ENCODE data around the gene NGDN.

NGDN gene

DNA sequence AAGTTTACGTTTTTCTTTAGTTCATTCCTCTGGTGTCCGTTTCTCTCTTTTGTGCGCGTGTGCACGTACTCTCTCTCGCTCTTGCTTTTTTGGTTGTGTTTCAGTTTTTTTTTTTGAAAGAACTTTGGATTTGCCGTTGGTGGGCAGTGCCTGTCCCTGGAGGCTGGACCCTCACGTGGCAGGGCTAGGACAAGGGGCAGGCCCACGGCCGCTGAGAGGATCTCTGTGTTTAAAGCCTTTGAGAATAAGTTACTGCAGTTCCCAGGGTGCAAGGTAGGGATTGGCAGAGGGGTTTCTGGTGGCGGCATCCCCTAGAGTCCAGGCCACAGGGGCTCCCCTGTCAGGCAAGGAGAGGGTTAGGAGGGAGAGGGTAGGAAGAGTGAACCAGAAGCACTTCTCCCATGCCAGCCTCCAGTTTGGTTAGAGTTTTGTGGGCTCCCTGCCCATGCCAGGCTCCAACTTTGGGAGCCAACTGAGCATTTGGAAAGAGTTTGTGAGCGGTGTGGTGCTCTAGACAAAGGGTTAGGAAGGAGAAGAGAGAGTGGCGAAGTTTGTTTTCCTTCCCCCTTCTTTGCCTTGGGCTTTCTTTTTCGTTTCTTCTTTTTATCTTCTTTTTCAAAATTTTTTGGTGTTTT is 51.5 kb downstream of the NGDN start:
- no peak for DNase-seq (ENCODE audit: low read depth in 2 of 2)

DNA sequence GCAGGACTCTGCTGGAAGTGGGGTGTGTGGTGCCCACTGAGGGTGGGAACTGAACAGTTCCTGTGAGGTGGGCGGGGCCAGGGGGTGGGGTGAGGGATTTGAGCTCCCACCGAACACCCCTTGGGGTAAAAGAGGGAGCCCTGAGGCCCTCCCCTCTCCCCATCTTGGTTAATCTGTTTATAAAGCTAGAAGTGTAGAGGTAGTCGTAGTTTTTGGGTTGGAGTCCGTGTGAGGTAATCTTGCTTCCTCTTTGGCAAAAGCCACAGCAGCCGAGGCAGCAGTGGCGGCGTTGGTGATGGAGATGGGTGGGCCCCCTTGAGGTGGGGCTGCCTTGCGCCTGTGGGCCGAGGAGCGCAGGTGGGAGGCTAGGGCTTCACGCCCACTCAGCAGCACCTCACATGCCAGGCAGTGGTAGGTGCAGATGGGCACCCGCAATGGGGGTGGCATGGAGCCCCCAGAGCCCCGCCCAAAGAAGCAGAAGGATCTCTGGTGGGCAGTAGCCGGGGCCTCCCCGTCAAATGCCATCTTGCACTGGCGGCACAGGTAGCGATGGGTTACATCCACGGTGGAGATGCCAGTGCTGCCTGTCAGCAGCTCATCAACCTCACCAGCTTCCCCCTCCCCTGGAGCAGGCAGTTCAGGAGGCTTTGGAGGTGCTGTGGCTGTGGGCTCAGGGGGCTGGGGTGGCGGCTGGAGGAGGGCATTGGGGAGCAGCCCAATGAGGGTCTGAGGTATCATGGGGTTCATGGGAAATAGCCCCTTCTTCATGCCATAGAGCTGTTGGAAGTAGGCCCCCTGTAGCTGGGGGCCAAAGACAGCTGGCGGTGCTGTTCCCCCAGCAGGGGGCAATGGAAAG is 52.5 kb downstream of the NGDN start:
- DNase-seq (ENCODE audit: low read depth in 2 of 2) = no peak

- no peak for DNase-seq (ENCODE audit: low read depth in 2 of 2)
Measured at GRCh38 chr14:23522643-23523198, 53.2 kb downstream of the NGDN start.

DNA sequence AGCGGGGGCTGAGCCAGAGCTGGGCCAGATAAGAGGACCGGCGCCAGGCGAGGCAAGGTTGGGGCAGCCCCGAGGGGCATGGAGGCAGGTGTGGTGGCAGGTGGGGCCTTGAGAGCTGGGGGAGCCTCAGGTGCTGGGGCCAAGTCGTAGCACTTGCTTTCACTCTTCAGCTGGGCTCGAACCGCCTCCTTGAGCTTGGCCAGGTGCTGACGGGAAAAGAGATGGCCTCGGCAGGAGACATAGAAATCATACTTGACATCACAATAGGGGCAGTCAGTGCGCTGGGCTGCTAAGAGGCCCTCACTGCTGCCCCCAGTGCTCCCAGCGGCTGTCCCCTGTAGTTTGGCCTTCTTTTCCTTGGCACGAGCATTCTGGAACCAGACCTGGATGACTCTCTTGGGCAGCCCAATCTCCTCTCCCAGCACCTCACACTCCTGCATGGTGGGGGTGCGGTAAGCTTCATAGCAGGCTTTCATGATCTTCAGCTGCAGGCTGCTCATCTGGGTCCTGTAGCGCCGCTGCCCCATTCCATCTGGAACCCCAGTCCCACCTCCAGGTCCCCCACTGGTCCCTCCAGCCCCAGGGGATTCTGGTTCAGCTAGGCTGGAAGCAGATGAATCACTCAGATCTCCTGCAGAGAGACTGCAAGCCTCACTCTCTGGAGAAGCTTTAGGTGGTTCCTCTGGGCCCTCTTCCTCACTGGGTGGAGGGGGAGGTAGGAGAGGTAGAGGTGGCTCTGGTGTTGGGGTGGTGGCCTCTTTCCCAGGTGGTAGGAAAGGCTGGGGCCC is 53.9 kb downstream of the NGDN start:
- DNase-seq (ENCODE audit: low read depth in 2 of 2) = no peak

DNA sequence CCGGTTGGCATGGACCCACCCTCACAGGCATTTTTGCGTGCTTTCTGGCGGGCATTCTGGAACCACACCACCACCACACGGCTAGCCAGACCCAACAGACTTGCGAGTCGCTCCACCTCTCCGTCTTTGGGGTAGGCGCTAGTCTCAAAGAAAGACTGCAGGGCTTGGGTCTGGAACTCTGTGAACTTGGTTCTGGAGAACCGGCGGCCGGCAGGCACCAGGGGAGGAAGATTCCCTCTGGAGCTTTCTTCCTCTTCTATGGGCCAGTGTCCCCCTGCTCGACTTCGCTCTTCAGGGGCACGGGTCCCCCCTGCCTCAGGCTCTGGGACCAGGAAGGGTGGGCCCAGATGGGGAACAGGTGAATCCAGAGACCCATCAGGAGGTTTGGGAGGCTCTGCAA is 55.5 kb downstream of the NGDN start:
- DNase-seq (ENCODE audit: low read depth in 2 of 2) = no peak

DNA sequence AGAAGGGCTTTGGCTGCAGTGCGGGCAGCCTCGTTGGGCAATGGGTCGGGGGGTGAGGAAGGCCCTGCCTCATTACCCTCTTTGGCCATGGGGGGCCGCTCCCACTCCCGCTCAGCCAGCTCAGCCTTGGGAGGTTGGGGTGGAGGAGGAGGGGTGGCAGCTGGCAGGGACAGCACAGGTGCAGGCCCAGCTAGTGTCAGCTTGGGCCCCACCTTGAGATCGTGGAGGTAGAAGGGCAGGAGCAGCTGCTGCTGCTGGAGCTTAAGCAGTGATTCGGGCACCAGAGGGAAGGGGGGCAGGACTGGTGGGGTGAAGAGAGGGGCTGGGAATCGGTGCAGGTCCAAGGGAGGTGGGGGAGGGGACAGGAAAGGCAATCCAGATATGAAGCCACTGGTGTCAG is 56.1 kb downstream of the NGDN start:
- DNase-seq (ENCODE audit: low read depth in 2 of 2) = no peak

All from stimulated activated CD4-positive, alpha-beta T cell treated with anti-CD3 and anti-CD28 coated beads, Interleukin-4, amount 100 ng/mL, for 48 hours (primary cell).